Neuron (in vitro differentiated cells): ENCODE results near the gene CEP192.

ENCODE experiments used
- H2AFZ ChIP-seq: one replicate; pipeline ENCODE4 v1.6.1; 2013; ENCODE audit warnings: low read depth, mild to moderate bottlenecking, inconsistent platforms, low read length, moderate library complexity
- H3K27me3 ChIP-seq: one replicate; pipeline ENCODE4 v1.6.1; 2013; ENCODE audit warnings: low read length; ENCODE audit not compliant: insufficient read depth
- H3K36me3 ChIP-seq: one replicate; pipeline ENCODE4 v1.6.1; 2013; ENCODE audit warnings: low read length; ENCODE audit not compliant: insufficient read depth
- H3K4me1 ChIP-seq: one replicate; pipeline ENCODE4 v1.6.1; 2013; ENCODE audit warnings: low read length; ENCODE audit not compliant: insufficient read depth
- H3K4me3 ChIP-seq: 2 replicates; pipeline ENCODE4 v1.5.1; 2013; ENCODE audit warnings: mild to moderate bottlenecking, low read length, moderate library complexity
- H3K9me3 ChIP-seq: one replicate; pipeline ENCODE4 v1.6.1; 2013; ENCODE audit warnings: low read length

The CEP192 gene

DNA sequence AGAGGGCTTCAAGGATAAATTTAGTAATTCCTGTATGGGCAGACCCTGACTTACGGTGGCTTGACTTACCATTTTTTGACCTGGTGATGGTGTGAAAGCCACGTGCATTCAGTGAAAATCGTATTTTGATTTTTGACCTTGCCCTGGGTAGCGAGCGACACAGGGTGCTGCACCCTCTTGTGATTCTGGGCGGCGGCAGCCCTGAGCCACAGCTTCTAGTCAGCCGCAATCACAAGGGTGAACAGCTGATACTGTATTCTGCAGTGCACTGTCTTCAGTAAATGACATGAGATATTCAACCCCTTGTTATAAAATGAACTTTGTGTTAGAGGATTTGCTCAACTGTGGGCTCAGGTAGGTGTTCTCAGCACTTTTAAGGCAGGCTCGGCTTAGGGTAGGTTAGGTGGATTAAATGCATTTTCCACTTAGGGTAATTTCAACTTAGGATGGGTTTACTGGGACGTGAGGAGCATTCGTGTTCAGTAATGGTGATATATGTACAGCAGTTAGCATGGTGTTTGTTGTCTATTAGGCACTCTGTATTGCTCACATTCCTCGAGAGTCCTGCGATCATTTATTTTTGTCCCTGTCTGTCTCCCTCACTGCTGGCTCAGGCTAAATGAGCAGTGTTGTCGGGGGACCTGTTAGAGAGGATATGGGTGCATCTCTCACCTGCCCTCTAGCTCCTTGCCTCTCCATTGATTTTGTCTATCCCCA lies 109.9 kb downstream of the CEP192 start:
- Histone ChIP-seq H2AFZ (no peak overlapping the region), H3K9me3 (peaks cover 7% of the 10 kb centered on the region), H3K4me3 (no peak overlapping the region), H3K27me3 (no peaks in the 10 kb centered on the region), H3K36me3 (peaks cover 82% of the 10 kb centered on the region), H3K4me1 (no peaks in the 10 kb centered on the region)

DNA sequence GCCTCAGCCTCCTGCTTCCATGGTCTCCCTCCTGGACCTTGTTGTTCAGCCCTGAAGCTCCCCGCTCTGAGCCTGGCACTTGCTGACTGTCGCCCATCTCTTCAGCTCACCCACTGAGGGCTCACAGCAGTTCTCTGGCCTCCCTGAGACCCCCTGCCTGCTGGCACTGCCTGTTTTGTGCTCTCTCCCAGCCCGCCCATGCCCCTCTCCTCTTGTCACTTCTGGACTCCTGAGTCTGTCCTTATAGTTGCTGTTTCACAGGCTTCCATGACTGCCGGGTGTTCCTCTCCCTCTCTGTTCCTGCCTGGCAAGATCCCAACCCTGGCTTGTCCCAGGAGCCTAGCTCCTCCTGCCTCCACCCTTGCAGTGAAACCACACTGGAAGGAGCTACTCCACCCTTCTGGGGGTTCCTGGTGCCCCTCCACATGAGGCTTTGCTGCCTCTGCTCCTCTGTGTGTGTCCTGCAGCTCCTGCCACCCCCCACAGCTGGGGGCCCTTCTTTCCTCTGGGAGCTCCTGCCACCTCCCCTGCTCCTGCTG lies 110.6 kb downstream of the CEP192 start:
- peaks cover 82% of the 10 kb centered on the region for H3K36me3 ChIP-seq

GRCh38 chr18:13103366-13103765 lies 112.2 kb downstream of the CEP192 start:
- Histone ChIP-seq H3K36me3 (peaks cover 90% of the 10 kb centered on the region), H2AFZ (no peak overlapping the region), H3K4me3 (no peak overlapping the region), H3K9me3 (no peaks in the 10 kb centered on the region), H3K27me3 (no peaks in the 10 kb centered on the region), H3K4me1 (no peaks in the 10 kb centered on the region)

More for the DNA sequence above, 110.6 kb downstream of the CEP192 start:
- Histone ChIP-seq H3K9me3 (peaks cover 4% of the 10 kb centered on the region), H2AFZ (no peak overlapping the region), H3K4me3 (no peak overlapping the region), H3K27me3 (no peaks in the 10 kb centered on the region), H3K4me1 (no peaks in the 10 kb centered on the region)

GRCh38 chr18:13105059-13105458 lies 113.9 kb downstream of the CEP192 start:
- peaks cover 90% of the 10 kb centered on the region for H3K36me3 ChIP-seq

DNA sequence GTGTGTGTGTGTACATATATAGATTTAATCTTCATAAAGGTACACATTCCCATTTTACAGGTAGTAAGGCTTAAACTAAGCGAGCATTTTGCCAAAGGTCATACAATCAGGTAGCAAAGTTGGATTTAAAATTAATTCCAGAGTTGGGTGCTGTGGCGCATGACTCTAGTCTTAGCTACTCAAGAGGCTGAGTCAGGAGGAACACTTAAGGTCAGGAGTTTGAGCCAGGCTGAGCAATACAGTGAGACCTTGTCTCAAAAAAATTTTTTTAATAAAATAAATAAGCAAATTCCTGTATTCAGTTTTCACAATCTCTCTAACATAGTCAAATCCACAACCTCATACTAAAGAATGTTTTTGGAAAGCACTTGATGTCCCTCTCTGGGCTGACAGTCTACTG lies 115.9 kb downstream of the CEP192 start:
- Histone ChIP-seq H3K27me3 (no peaks in the 10 kb centered on the region), H2AFZ (no peak overlapping the region), H3K9me3 (no peaks in the 10 kb centered on the region), H3K36me3 (peaks cover 72% of the 10 kb centered on the region), H3K4me3 (no peak overlapping the region), H3K4me1 (no peaks in the 10 kb centered on the region)

More at GRCh38 chr18:13105059-13105458, 113.9 kb downstream of the CEP192 start:
- H3K9me3 ChIP-seq = no peaks in the 10 kb centered on the region
- no peaks in the 10 kb centered on the region for H3K4me1 ChIP-seq
- no peak overlapping the region for H3K4me3 ChIP-seq
- H3K27me3 ChIP-seq = no peaks in the 10 kb centered on the region
- no peak overlapping the region for H2AFZ ChIP-seq

- Histone ChIP-seq H3K4me3 (no peak overlapping the region), H3K36me3 (peaks cover 60% of the 10 kb centered on the region), H3K9me3 (no peaks in the 10 kb centered on the region), H2AFZ (no peak overlapping the region), H3K27me3 (no peaks in the 10 kb centered on the region), H3K4me1 (peaks cover 6% of the 10 kb centered on the region)
Observed at GRCh38 chr18:13108330-13108729, 117.2 kb downstream of the CEP192 start.

DNA sequence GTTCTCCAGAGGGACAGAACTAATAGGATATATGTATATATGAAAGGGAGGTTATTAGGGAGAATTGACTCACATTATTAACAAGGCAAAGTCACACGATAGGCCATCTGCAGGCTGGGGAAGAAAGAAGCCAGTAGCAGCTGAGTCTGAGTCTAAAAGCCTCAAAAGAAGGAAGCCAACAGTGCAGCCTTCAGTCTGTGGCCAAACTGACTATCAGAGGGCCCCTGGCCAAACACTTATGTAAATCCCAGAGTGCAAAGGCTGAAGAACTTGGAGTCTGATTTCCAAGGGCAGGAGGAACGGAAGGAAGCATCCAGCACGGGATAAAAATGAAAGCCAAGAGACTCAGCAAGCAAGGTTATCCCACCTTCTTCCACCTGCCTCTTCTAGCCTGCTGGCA lies 119.4 kb downstream of the CEP192 start:
- Histone ChIP-seq H3K27me3 (no peaks in the 10 kb centered on the region), H3K4me3 (no peak overlapping the region), H3K9me3 (no peaks in the 10 kb centered on the region), H2AFZ (no peak overlapping the region), H3K36me3 (peaks cover 43% of the 10 kb centered on the region), H3K4me1 (peaks cover 10% of the 10 kb centered on the region)

DNA sequence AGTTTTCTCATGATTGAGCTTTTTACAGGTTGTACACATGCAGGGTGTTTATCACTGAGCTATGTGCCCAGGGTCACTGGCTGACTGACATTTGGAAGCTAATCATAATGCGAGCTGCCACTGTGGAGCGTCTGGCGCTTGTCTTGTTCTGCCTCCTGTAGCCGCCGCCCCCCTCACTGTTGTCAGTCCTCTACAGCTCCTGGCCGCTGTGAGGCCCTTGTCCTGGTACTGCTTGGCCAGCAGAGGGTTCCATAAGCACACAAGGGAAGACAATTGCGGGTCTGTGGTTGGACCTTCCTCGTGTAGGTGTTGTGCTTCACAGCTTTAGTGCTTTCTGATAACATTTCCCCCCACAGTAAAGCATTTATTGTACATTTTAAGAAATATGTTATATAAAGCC lies 121.8 kb downstream of the CEP192 start:
- Histone ChIP-seq H3K9me3 (no peaks in the 10 kb centered on the region), H3K4me1 (peaks cover 10% of the 10 kb centered on the region), H2AFZ (no peak overlapping the region), H3K4me3 (no peak overlapping the region), H3K27me3 (no peaks in the 10 kb centered on the region), H3K36me3 (peaks cover 32% of the 10 kb centered on the region)

GRCh38 chr18:13120255-13120654 lies 129.1 kb downstream of the CEP192 start:
- peaks cover 16% of the 10 kb centered on the region for H3K4me1 ChIP-seq
- H3K27me3 ChIP-seq = no peaks in the 10 kb centered on the region
- peaks cover 23% of the 10 kb centered on the region for H3K36me3 ChIP-seq
- H3K4me3 ChIP-seq = no peak overlapping the region
- H3K9me3 ChIP-seq = no peaks in the 10 kb centered on the region
- H2AFZ ChIP-seq = no peak overlapping the region

DNA sequence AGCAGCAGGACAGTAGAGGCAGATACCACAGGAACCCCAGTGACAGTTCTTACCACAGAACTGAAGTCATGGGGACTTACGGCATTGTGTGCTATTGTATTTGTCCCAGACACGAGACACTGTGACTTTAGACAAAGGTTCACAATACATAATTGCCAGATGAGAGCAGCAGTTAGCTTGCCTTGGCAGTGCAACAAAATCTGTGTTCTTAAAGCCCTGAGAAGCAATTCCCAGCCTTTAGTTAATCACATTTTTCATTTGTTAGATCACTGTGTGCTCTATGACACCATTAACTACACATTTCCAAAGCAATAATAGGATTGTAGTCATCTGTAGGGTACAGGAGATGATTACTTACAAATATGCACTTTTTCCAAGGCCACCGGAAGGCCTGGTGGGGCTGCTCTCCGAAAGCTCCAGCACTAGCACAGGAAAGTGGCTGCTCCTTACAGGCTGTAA lies 129.8 kb downstream of the CEP192 start:
- no peak overlapping the region for H2AFZ ChIP-seq
- peaks cover 19% of the 10 kb centered on the region for H3K36me3 ChIP-seq
- H3K27me3 ChIP-seq = no peaks in the 10 kb centered on the region

GRCh38 chr18:13124411-13124810 lies 133.2 kb downstream of the CEP192 start:
- peaks cover 8% of the 10 kb centered on the region for H3K36me3 ChIP-seq
- H3K27me3 ChIP-seq = no peaks in the 10 kb centered on the region
- no peak overlapping the region for H2AFZ ChIP-seq
- peaks cover 16% of the 10 kb centered on the region for H3K4me1 ChIP-seq
- H3K9me3 ChIP-seq = no peaks in the 10 kb centered on the region
- H3K4me3 ChIP-seq = no peak overlapping the region

More for the DNA sequence above, 129.8 kb downstream of the CEP192 start:
- Histone ChIP-seq H3K9me3 (no peaks in the 10 kb centered on the region), H3K4me1 (peaks cover 16% of the 10 kb centered on the region), H3K4me3 (no peak overlapping the region)

DNA sequence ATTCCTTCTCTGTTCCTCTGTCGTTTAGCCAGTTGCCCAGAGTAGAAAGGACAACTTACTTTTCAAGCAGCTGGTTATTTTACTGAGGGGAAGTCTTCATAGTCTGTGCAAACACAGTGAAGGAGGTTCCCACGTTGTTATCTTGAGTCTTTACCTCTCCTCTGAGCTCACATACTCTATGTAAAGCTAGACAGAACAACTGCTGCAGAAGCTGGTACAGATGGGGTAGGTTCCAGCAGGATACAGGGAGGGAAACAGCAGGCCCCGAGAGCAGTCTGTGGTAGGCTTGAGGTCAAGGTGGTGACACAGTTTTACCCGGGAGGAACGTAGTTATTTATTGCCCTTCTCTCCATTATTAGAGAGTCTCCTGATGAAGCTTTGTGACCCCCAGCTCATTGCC lies 134.0 kb downstream of the CEP192 start:
- H3K4me1 ChIP-seq = peaks cover 15% of the 10 kb centered on the region
- H3K27me3 ChIP-seq = no peaks in the 10 kb centered on the region
- no peak overlapping the region for H2AFZ ChIP-seq
- H3K9me3 ChIP-seq = no peaks in the 10 kb centered on the region
- no peak overlapping the region for H3K4me3 ChIP-seq
- peaks cover 8% of the 10 kb centered on the region for H3K36me3 ChIP-seq

GRCh38 chr18:13126966-13127598 lies 135.9 kb downstream of the CEP192 start:
- Histone ChIP-seq H2AFZ (no peak overlapping the region), H3K9me3 (no peaks in the 10 kb centered on the region), H3K4me1 (no peaks in the 10 kb centered on the region), H3K36me3 (peaks cover 8% of the 10 kb centered on the region), H3K27me3 (no peaks in the 10 kb centered on the region), H3K4me3 (no peak overlapping the region)
